DND-41 (cell line): ENCODE data around the gene LPAR2.

Source experiments
- EZH2 ChIP-seq: IDR thresholded peaks from 3 replicates; pipeline ENCODE4 v1.6.1; 2012; ENCODE audit warnings: borderline replicate concordance, low read depth, mild to moderate bottlenecking, moderate library complexity, low read length, inconsistent platforms; ENCODE audit not compliant: severe bottlenecking
- TF ChIP-seq, protein P1 (sequence below): IDR thresholded peaks from 2 replicates; pipeline ENCODE4 v1.5.1; 2012; ENCODE audit warnings: borderline replicate concordance, low read length, moderate library complexity, mild to moderate bottlenecking; ENCODE audit not compliant: poor library complexity, severe bottlenecking; ENCODE audit errors: extremely low read depth

DNA sequence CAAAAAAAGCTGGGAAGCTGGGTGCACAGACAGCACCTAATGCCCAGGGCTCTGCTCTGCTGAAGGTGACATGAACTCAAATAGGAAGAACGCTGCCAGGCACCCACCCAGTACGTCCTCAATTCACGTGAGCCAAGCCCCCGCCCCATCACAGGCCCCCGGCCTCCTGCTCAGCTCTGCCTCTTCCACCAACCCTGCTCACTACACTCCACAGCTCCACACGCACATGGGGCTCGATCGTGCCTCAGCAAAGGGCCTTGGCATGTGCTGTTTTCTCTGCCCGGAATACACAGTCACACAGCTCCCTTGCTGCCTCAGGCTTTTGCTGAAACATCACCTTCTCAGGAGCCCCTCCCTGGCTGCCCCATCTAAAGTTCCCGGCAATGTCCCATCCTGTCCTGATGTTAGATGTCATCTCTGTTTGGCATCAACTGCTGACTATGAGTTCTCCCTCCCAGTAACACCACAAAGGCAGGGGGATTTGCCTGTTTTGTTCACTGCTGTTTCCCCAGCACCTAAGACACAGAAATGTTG lies 33.2 kb upstream of the LPAR2 start:
- TF ChIP-seq, protein P1, sequence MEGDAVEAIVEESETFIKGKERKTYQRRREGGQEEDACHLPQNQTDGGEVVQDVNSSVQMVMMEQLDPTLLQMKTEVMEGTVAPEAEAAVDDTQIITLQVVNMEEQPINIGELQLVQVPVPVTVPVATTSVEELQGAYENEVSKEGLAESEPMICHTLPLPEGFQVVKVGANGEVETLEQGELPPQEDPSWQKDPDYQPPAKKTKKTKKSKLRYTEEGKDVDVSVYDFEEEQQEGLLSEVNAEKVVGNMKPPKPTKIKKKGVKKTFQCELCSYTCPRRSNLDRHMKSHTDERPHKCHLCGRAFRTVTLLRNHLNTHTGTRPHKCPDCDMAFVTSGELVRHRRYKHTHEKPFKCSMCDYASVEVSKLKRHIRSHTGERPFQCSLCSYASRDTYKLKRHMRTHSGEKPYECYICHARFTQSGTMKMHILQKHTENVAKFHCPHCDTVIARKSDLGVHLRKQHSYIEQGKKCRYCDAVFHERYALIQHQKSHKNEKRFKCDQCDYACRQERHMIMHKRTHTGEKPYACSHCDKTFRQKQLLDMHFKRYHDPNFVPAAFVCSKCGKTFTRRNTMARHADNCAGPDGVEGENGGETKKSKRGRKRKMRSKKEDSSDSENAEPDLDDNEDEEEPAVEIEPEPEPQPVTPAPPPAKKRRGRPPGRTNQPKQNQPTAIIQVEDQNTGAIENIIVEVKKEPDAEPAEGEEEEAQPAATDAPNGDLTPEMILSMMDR = no peak
- TF ChIP-seq EZH2 = no peak
